Colonic mucosa (tissue), 4 donors: ENCODE results near the gene LRRC8B. TPM values are rescaled to one million over a fixed set of nuclear protein-coding genes. Genes with fewer than 3 reads are reported as not detected.

Experiments
- DNase-seq: peaks from one replicate; pipeline ENCODE4 v3.0.0-alpha.2; 2020
- H3K27ac ChIP-seq: fragments of 200-600 bp; one replicate; pipeline ENCODE4 v1.8.0; 2021
- H3K27me3 ChIP-seq: fragments of 200-600 bp; one replicate; pipeline ENCODE4 v1.8.0; 2021
- H3K36me3 ChIP-seq: fragments of 200-600 bp; one replicate; pipeline ENCODE4 v1.8.0; 2021
- H3K4me1 ChIP-seq: fragments of 200-600 bp; one replicate; pipeline ENCODE4 v1.8.0; 2021; ENCODE audit warnings: mild to moderate bottlenecking
- H3K4me3 ChIP-seq: fragments of 200-600 bp; one replicate; pipeline ENCODE4 v1.8.0; 2021
- H3K9ac ChIP-seq, 2 donors: one replicate each; pipeline ENCODE4 v1.7.0; 2013; ENCODE audit warnings: control low read depth in 2 of 2, low read depth in 2 of 2, low read length in 2 of 2
- H3K9me3 ChIP-seq: fragments of 200-600 bp; one replicate; pipeline ENCODE4 v1.8.0; 2021
- intact Hi-C: fragments of 100-400 bp; cut with DNase I; formaldehyde crosslinking; loops from one replicate; pipeline ENCODE4 v1.14.1; 2022
- total RNA-seq, 2 donors: library from RNA; stranded (reverse); fragmentation: NEBNext Ultra II Directional in 1 of 2; extraction: Animal tissue kit (Norgen Biotek cat#: 25700) in 1 of 2; gene quantifications; one replicate each; pipeline ENCODE4 v1.2.1, GENCODE V29; 2021
- TF ChIP-seq, protein P1 (sequence below): fragments of 200-600 bp; IDR thresholded peaks from one replicate; pipeline ENCODE4 v1.8.0; 2022; ENCODE audit warnings: antibody characterized with exemption, mild to moderate bottlenecking
- donor health status: healthy.
- donor health status: DM: no; HTN: no; CAD: no.
- donor health status: DM: no; HTN: no; CAD: no.

The LRRC8B gene
- total RNA-seq, 2 donors from 2014 or later, result 14.4 to 15.0 TPM

DNA sequence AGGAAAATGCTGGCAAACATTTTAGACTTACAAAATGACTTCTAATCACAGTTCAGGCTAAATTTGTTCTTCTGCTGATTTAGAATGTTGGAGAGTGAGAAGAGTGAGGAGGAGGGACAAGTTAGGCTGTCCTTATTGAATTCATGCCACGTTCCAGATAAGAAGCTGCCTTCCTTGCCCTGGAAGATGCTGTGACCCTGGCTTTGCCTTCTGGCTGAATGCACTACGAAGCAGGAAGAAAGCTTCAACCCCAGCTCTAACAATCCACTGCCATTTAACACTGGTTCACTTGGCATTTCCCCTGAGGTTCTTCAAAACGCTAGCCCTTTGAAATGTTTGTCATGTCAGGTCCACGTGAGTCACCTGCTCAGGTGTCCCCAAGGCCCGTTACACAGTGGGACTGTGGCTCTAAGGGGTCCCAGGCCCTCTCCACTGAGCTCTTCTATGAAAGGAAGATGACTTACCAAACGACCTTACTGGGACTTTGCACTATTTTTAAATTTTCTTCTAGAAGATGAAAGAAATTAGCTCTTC lies 78.3 kb downstream of the LRRC8B start:
- no peak overlapping the region for H3K27ac ChIP-seq
- TF ChIP-seq, protein P1, sequence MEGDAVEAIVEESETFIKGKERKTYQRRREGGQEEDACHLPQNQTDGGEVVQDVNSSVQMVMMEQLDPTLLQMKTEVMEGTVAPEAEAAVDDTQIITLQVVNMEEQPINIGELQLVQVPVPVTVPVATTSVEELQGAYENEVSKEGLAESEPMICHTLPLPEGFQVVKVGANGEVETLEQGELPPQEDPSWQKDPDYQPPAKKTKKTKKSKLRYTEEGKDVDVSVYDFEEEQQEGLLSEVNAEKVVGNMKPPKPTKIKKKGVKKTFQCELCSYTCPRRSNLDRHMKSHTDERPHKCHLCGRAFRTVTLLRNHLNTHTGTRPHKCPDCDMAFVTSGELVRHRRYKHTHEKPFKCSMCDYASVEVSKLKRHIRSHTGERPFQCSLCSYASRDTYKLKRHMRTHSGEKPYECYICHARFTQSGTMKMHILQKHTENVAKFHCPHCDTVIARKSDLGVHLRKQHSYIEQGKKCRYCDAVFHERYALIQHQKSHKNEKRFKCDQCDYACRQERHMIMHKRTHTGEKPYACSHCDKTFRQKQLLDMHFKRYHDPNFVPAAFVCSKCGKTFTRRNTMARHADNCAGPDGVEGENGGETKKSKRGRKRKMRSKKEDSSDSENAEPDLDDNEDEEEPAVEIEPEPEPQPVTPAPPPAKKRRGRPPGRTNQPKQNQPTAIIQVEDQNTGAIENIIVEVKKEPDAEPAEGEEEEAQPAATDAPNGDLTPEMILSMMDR, result no peak
- no peaks in the 10 kb centered on the region for H3K4me1 ChIP-seq
- H3K27me3 ChIP-seq, result no peaks in the 10 kb centered on the region
- no peak overlapping the region for H3K9ac ChIP-seq
- H3K36me3 ChIP-seq, result no peaks in the 10 kb centered on the region
- H3K4me3 ChIP-seq, result no peak overlapping the region
- intact Hi-C loops, result no loop called here
- no peak for DNase-seq
- H3K9me3 ChIP-seq, result no peaks in the 10 kb centered on the region

GRCh38 chr1:89603651-89604413 lies 79.2 kb downstream of the LRRC8B start:
- intact Hi-C loops, result no loop called here
- Histone ChIP-seq H3K36me3 (no peaks in the 10 kb centered on the region), H3K9ac (no peak overlapping the region), H3K4me1 (no peaks in the 10 kb centered on the region), H3K9me3 (no peaks in the 10 kb centered on the region), H3K27me3 (no peaks in the 10 kb centered on the region), H3K27ac (no peak overlapping the region), H3K4me3 (no peak overlapping the region)
- no peak for DNase-seq
- TF ChIP-seq, protein P1, result no peak

- no peak overlapping the region for H3K9ac ChIP-seq
- no peak overlapping the region for H3K27ac ChIP-seq
- no peaks in the 10 kb centered on the region for H3K9me3 ChIP-seq
- intact Hi-C loops, result no loop called here
- no peak for DNase-seq
- H3K36me3 ChIP-seq, result no peaks in the 10 kb centered on the region
- no peaks in the 10 kb centered on the region for H3K4me1 ChIP-seq
- H3K4me3 ChIP-seq, result no peak overlapping the region
- TF ChIP-seq, protein P1, result no peak
- H3K27me3 ChIP-seq, result no peaks in the 10 kb centered on the region
Observed at GRCh38 chr1:89604414-89604735, 79.7 kb downstream of the LRRC8B start.

DNA sequence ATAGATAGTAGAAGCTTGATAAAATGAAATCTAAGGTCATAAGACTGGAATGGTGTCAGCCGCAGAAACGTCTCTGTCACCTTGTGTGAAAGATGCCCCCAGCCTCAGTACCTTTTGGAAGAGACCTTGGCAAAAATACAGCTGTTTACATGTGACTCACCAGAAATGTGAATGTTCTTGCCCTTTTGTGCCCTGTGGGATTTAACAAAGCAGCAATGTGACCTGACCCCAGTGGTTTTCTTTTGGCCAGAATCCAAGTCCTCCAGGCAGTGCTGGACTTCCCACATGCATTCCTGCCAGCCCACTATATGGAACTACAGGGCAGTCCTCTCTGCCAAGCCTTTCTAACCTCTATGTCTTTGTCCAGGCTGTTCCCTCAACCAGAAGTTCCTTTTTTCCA lies 81.1 kb downstream of the LRRC8B start:
- H3K9ac ChIP-seq, result no peak overlapping the region
- H3K36me3 ChIP-seq, result no peaks in the 10 kb centered on the region
- H3K27me3 ChIP-seq, result no peaks in the 10 kb centered on the region
- intact Hi-C loops, result no loop called here
- H3K4me1 ChIP-seq, result no peaks in the 10 kb centered on the region
- no peaks in the 10 kb centered on the region for H3K9me3 ChIP-seq
- no peak overlapping the region for H3K27ac ChIP-seq
- no peak for DNase-seq
- H3K4me3 ChIP-seq, result no peak overlapping the region
- TF ChIP-seq, protein P1, result no peak

- intact Hi-C loops, result no loop called here
Observed at GRCh38 chr1:89606227-89606980, 81.8 kb downstream of the LRRC8B start.

More at GRCh38 chr1:89606227-89606980, 81.8 kb downstream of the LRRC8B start:
- H3K9me3 ChIP-seq, result no peaks in the 10 kb centered on the region
- TF ChIP-seq, protein P1, result no peak
- no peaks in the 10 kb centered on the region for H3K27me3 ChIP-seq
- no peak overlapping the region for H3K4me3 ChIP-seq
- H3K36me3 ChIP-seq, result no peaks in the 10 kb centered on the region
- no peaks in the 10 kb centered on the region for H3K4me1 ChIP-seq
- no peak overlapping the region for H3K27ac ChIP-seq
- no peak overlapping the region for H3K9ac ChIP-seq
- no peak for DNase-seq
